NCI-H2227 treated with DMSO at 0.1 percent for 48 hours (cell line): ENCODE data around the gene ARHGAP25.
"Not testable (repeated sequence)": the region's sequence is repeated elsewhere in the genome, so short reads cannot be mapped to it uniquely, and the experiment has no call there.

Experiments used
- DNase-seq: peaks from one replicate; lab custom pipeline; 2025; lab: John Stamatoyannopoulos, UW

Gene ARHGAP25

DNA sequence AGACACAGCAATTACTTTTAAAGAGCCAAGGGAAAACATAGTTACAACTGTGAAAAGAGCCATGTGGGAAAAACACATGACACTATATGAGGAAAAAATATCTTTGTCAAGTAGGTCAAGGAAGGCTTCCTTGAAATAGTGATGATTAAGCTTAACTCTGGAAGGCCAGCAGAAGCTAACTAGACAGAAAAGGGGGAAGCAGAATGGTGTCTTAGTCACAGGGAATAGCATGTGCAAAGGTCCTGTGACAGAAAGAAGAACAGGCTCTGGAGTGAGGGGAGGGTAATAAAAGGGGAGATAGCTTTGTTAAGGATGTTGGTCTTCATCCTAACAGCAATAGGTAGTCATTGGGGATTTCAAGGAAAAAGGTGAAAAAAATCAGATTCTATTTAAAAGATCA is 64.0 kb downstream of the ARHGAP25 start:
- DNase-seq, result no peak

DNA sequence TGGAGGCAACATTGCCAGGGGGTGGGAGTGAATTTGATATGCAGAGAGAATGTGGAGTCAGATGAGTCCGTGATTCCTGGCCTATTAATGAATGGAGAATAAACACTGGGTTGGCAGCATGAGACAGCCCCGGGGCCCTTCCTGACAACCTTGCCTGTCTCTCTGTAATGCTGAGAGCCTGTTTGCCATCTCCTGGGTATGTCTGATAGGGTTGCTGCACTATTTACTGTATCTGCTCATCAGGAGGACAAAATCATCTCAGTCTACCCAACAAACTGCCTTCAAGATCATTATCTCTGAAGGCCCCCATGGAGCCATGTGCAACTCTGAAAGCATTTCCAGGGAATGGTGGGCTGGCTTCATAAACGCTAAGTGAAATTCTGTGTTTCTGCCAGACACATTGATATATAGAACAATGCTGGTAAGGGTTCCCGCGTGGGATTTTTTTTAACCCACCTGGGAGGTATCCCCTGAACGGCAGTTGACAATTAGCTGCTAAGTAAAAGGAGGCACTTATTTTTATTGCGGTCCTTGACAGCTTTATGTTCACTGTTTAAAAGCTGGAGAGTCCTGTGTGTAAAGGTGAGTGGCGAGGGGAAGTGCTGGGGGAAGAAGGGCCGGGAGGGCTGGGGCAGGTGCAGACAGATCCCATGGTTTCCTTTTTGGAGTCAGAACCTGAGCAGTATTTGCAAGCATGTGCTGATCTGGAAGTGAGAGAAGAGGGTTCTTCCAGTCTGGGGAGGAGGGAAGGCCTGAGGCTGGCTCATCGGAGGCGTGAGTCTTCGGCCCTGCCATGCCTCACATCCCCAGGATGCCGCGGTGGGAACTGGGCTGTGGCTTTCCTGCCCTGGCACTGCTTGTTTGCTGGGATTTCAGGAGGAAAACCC is 64.8 kb downstream of the ARHGAP25 start:
- DNase-seq, result no peak

DNA sequence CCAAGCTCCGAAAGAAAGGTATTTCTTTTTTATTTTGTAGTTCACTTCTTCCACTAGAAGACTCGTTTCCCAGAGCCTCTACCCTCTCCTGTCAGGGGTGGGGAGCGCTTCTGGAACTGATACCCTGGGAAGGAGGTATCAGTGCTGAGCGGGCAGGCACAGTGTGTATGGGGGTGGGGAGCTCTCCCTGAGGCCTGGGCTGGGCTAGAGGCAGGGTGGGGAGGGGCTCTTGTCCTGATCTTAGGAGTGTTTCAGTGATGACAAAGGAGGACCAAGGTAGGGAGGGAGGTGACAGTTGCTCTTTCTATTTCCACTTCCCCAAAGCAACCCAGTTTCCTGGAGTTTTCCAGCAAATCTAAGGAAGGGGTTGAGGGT is 65.4 kb downstream of the ARHGAP25 start:
- DNase-seq, result no peak

DNA sequence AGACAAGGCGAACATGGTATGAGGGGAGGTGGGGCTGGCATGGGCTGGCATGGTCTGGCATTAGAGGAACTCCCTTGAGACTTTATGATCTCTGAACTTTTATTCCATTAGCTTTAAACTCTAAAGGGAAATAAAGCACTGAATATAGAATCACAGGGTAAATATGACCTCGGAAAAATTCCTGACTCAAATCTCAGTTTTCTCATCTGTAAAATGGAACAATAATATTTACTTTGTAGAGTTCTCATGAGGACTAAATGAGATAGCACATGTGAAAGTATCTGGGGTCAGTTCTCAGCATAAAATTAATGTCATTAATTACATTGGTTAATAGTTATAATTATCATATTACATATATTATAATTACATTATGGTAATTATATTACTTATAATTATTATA is 65.9 kb downstream of the ARHGAP25 start:
- no peak for DNase-seq

DNA sequence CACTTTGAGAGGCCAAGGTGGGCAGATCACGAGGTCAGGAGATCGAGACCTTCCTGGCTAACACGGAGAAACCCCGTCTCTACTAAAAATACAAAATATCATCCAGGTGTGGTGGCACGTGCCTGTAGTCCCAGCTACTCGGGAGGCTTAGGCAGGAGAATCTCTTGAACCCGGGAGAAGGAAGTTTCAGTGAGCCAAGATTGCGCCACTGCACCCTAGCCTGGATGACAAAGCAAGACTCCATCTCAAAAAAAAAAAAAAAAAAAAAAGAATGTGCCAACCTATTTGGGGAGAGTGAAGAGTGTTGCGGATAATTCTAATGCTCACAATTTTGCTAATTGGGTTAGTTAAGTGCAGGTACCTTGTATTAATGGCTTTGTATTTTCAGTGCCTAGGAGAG is 67.5 kb downstream of the ARHGAP25 start:
- DNase-seq, result not testable (repeated sequence)

DNA sequence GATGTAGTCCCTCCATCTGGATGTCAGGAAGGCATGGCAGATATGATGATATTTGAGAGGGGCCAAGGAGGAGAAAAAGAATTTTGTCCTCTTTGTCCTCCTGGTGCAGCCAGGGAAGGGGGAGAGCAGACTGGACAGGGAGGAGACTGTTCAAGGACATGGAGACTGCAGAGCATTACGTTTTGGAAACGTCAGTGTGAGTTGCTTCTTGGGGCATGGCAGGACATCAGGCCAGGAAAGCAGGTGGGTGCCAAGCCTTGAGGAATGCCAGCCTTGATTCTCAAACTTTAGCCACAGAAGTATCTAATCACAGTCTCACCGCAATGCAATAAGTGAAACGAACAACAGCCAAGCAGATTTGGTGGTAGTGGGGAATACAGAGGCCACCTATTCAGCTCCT is 70.4 kb downstream of the ARHGAP25 start:
- no peak for DNase-seq

DNA sequence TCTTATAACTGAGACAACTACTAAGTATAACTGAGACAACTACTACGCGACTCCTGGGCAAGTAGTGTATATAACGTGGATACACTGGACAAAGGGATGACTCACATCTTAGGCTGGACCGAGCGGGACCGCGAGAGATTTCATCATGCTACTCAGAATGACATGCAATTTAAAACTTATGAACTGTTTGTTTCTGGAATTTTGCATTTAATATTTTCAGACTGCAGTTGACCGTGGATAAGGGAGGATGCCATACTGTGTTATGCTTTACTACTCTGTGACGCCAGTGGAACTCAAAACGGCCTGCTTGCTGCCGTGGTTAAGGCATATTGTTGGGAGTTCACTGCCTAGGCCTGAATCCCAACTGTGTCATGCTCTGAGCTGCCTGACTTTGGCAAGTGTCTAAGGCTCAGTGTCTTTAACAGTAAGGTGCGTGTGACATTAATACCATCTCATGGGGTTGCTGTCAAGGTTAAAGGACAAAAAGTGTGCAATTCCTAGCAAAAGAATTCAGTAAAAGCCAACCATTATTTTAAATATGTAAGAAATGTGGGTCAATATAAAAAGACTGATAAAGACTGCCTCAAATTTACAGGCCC is 72.0 kb downstream of the ARHGAP25 start:
- DNase-seq, result no peak

DNA sequence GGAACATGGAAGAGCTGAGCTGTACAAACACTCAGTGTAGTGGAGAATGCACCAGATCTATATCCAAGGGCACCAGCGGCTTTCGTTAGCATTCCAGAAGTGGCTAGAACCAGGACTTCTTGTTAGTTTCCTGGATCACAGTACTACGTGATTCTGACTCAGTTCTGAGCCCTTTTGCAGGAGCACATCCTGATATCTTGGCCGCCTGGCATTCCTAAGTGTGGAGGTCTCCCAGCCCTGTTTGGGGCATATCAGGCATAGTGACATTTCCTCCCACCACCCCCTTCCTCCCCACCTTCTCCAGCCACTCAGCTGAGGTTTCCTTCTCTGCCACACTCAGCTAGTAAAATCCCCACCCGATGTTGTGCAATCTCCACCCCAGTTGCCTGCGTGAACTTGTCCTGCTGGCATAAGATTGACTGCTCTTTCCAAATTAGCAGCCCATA is 73.2 kb downstream of the ARHGAP25 start:
- DNase-seq, result no peak

DNA sequence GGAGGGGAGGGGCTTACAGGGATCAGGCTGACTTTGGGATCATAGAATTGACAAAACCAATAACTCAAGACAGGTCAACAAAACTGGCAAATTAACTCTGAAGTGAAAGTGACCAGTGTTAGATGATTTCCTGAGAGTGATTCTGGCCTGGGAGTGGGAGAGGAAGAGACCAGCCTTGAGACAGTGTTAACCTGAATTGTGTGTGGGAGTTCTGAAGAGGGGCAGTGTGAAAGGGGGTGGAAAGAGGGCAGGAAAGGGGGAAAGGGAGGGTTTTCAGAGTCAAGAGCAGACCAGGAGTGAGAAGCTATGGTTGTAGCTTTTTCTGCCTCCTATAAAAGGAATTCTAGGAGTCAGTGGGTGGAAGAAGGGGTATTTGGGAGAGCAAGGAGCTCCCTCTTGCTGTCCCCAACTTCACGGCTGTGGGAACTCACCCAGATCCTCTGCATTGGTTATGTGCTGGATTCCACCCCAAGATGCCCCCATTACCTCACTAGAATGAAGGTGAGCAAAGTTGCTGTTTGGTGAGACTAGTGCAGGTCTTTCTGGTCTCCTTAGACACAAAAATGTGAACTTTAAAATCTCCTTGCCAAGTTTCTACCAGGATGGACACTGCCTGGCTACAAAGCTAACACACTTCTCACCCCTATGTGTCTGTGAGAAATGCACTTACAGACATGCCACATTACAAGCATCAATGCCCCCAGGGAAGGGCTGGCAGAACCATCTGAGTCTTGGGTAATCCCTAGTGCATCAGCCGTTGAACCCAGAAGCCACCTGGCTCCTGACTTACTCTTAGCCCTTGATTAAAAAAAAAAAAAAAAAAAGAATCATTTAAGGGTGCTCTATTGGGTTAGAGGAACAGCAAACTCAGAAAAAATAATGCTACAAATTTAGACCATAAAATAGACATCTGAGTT is 75.0 kb downstream of the ARHGAP25 start:
- DNase-seq, result no peak

DNA sequence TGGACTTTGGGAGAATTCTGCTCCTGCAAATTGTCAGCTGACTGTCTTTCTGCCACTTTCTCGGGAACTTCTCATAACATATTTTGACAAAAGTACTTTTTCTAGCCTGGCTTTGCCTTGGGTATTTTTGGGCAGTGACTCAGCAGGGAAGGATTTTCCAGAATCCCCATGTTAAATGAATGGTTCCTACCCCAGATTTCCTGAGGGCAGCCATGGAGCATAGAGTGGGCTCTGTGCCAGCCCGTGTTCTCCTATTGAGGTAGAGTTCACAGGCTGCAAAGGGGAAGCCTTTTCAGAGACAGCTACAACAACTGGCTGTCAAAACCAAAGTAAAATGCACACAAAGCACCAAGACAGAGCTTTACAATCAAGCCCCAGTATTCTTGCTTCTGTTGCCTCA is 76.8 kb downstream of the ARHGAP25 start:
- DNase-seq, result no peak

DNA sequence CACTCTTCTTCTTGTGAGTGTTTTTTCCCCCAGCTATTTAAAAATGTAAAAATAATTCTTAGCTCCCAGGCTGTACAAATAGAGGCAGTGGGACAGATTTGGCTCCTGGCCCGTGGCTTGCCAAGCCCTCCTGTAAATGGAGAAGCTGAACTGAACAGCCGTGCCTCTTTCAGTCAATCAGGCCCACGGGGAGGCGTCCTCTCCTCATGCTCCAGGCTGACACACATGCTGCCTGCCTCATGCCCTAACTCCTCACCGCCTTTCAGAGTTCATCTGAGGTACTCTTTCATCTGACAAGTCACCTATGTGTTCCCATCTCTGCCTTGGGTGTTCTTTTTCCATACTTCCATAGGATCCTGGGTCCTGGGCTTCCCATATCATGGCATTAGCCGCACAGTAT is 77.6 kb downstream of the ARHGAP25 start:
- DNase-seq, result no peak

DNA sequence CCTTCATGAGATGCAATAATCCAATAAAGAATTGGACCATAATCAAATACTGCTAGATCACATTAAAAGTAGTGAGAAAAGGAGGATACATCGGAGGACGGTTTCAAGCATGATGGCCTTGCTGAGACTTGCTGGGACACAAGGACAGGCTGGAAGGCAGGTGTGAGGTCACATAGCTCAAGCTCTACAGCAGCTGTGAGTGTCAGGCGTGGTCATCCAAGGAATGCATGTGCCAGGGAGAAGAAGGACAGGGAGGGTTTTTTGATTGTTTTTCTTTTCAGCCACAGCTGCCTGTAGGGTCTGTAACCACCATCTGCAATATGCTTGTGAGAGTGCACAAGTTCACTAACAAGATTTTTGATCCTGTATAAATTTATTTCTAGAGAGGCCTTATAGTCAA is 79.0 kb downstream of the ARHGAP25 start:
- DNase-seq, result no peak

DNA sequence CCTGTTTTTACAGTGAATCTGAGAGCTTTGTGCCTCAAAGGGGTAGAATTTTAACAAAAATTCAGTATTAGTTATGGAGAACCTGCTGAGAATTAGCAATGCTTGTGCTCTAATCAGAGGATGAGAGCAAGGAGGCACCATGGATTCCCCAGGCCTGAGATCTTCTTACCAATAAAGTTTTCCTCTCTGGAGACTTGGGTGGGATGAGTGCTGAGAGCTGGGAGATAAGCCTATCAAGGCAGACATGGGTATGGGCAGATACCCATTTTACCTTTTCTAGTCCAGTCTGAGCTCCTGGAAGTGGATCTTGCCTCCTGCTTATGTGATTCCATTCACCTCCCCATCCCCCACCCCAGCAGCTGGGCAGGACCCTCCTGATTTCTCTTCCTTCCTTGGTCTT is 82.7 kb downstream of the ARHGAP25 start:
- no peak for DNase-seq

DNA sequence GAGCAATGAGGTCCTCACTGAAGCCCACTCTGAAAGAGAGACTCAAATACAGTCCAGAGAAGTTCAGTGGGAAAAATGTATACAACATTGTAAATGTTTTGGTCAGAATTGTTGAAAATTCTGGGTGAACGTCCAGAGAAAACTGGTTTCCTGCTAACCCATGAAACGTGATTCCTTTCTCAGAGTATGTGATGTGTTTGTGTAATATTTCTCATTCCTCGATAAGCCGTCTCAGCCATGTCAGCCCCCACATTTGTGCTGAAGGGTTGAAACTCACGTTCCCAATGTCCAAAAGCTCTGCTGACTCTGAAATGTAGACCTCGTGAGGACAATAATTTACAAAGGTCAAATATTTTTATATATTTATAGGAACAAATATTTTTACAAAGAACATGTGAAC is 84.9 kb downstream of the ARHGAP25 start:
- no peak for DNase-seq

DNA sequence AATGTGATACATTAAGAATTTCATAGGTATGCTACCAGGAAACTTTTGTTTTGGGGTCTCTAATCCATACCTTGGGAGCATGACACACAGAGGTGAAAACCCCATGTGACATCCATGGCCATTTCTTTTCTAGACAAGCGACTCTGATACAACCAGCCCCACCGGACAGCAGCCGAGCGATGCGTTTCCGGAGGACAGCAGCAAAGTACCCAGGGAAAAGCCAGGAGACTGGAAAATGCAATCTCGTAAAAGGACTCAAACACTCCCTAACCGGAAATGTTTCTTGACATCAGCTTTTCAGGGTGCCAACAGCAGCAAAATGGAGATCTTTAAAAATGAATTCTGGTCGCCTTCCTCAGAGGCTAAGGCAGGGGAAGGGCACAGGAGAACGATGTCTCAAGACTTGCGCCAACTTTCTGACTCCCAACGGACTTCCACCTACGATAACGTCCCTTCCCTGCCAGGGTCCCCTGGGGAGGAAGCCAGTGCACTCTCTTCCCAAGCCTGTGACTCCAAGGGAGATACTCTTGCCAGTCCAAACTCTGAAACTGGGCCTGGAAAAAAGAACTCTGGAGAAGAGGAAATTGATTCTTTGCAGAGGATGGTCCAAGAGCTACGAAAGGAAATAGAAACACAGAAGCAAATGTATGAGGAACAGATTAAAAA is 87.7 kb downstream of the ARHGAP25 start:
- no peak for DNase-seq

DNA sequence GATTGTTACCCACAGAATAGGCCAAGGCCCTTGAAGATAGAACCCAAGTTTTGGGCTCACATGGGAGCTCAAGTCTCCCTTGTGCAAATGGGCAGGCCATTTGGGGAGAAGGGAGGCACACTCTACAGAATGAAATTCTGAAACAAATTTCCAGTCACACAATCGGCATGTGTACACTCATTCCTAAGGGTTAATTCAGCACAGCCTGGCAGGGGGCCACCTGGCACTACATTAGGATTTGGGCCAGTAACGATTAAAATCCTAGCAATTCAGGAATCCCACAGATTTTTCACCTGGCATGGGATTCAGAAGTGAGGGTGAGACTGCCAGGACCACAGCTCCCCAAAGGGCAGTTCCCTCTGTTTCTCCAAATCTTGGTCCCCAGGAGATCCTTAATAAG is 90.2 kb downstream of the ARHGAP25 start:
- DNase-seq, result no peak

DNA sequence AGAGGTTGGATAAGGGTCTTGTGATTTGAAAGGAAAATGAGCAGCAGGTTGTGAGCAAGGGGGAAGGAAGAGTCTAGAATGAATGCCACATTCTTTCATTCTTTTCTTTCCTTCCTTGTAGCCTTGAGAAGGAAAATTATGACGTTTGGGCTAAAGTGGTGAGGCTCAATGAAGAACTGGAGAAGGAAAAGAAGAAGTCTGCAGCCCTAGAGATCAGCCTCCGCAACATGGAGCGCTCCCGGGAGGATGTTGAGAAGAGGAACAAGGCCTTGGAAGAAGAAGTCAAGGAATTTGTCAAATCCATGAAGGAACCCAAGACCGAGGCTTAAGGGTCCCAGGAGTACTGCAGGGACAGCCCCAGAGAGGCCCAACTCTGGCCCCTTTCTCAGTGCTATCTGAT is 91.3 kb downstream of the ARHGAP25 start:
- DNase-seq, result no peak

DNA sequence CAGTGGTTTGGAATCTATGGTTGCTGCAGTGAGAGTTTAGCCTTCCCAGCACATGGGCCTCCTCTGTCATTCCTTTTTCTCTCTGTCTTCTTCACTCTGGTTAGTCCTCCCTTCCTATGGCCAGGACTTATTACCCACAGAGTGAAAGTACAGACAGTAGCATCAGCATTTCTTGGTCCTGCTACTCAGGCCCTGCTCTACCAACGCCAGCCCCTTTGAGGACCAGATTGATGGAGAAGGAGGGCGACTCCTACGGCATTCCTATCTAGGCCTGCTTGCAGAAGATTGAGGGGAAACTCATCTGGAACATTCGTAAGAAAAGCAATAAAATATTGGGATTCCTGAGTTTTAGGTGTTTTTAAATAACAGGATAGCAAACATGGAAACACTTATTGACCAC is 93.1 kb downstream of the ARHGAP25 start:
- no peak for DNase-seq

DNA sequence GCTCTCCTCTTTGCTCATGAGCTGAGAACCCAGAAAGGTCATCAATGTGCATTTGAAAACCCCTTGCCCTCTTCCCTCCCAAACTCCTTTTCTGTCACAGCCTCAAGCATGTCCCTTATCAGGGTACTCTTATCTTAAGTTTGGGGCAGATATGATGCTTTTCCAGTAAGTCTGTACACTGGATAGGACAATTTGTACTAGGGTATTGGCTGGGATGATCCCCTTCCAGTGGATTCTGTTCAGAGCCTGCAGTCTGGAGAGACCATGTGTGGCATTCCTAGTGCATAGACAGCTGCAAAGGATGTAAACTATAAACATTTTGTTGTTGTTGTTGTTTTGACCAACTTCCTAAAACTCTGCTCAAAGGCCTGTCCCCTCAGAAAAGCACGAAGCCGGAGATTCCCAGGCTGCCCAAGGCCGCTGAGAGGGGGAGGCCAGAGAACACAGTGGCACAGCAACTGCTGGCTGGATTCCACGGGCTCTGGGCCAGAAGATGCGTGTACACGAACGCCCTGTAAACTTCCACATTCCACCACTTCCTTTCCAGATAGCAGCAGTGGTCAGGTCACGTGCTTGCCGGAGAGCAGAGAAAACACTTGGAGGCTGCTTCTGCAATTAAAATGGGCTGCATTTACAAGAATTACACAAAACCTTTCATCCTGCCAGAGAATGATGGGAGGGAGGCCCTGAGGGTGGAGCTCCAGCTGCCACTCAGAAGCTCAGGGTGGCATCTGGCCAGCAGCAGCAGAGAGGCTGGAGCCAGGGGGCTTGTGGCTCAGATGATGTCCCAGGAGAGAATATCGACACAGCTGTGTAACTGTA is 94.5 kb downstream of the ARHGAP25 start:
- peak; percentile 46 for DNase-seq

DNA sequence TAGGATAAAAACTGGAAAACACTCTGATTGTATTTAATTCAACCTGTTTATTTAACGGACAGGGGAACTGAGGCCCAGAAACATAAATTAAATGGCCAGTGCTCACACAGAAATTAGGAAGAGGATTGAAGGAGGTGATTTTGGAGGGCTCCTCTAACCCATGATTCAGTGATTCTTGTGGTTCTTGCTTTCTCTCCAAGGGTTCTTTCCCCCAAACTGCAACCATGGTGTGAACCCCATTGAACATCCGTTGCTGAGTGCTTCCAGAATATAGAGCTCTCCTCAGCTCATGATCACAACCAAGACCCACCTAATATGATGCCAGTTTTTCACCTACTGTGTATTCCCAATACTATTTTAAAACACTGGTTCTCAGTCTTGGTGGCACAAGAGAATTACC is 95.1 kb downstream of the ARHGAP25 start:
- DNase-seq, result no peak

DNA sequence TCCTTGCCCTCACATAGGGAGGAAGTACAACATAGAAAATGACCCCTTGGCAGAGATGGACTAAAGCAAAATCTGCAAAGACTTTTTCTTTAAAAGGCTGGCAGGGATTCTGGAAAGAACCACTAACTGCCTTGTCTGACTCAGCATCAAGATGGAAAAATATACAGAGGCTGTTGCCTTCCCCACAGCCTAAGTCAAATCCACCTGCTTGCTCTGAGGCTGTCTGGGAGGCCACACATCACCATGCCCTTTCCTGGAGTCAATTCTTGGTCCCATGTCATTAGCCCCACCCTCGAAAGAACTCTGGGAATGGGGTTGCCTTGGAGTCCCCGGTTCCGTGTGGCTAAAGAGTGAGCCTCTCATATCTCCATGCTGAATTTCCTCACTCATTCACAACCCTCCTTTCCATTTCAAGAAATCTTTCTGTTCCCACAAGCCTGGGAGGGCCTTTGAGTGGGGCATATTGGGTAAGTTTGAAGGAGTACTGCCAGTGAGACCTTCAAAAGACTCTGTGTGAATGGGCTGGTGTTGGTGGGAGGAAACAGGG is 97.1 kb downstream of the ARHGAP25 start:
- DNase-seq, result no peak
